ENCODE results near the gene EXOC3.

GRCh38 chr5:402615-403359 lies 40.2 kb upstream of the EXOC3 start:
- no peak for TF ChIP-seq CTCF (conservative IDR thresholded peaks at IDR 0.05; ENCODE audit: low read depth, low read length)
- no peak for TF ChIP-seq EZH2 (IDR thresholded peaks at IDR 0.05; ENCODE audit: low read length, unreplicated experiment)
